ENCODE measurements around the gene EWSR1.

EWSR1 gene

GRCh38 chr22:29316141-29316828 lies 48.2 kb downstream of the EWSR1 start:
- no peak for DNase-seq (ENCODE audit: low read depth)

- no peak for DNase-seq (ENCODE audit: low read depth)
Observed at GRCh38 chr22:29317827-29318454, 49.9 kb downstream of the EWSR1 start.

GRCh38 chr22:29319072-29319471 lies 51.0 kb downstream of the EWSR1 start:
- no peak for DNase-seq (ENCODE audit: low read depth)

GRCh38 chr22:29320546-29320945 lies 52.5 kb downstream of the EWSR1 start:
- no peak for DNase-seq (ENCODE audit: low read depth)

- no peak for DNase-seq (ENCODE audit: low read depth)
Observed at GRCh38 chr22:29323641-29324040, 55.6 kb downstream of the EWSR1 start.

- DNase-seq (ENCODE audit: low read depth): no peak
Observed at GRCh38 chr22:29325356-29325755, 57.3 kb downstream of the EWSR1 start.

GRCh38 chr22:29325785-29326315 lies 57.8 kb downstream of the EWSR1 start:
- DNase-seq (ENCODE audit: low read depth): no peak

GRCh38 chr22:29326481-29326880 lies 58.4 kb downstream of the EWSR1 start:
- DNase-seq (ENCODE audit: low read depth): no peak

- DNase-seq (ENCODE audit: low read depth): no peak
Observed at GRCh38 chr22:29327089-29327764, 59.2 kb downstream of the EWSR1 start.

GRCh38 chr22:29328055-29328454 lies 60.0 kb downstream of the EWSR1 start:
- no peak for DNase-seq (ENCODE audit: low read depth)

- no peak for DNase-seq (ENCODE audit: low read depth)
Observed at GRCh38 chr22:29328566-29329500, 60.8 kb downstream of the EWSR1 start.

GRCh38 chr22:29329581-29329980 lies 61.5 kb downstream of the EWSR1 start:
- no peak for DNase-seq (ENCODE audit: low read depth)

GRCh38 chr22:29330291-29330690 lies 62.2 kb downstream of the EWSR1 start:
- DNase-seq (ENCODE audit: low read depth): no peak

- no peak for DNase-seq (ENCODE audit: low read depth)
Observed at GRCh38 chr22:29330753-29331152, 62.7 kb downstream of the EWSR1 start.

- no peak for DNase-seq (ENCODE audit: low read depth)
Observed at GRCh38 chr22:29331213-29331612, 63.1 kb downstream of the EWSR1 start.

- no peak for DNase-seq (ENCODE audit: low read depth)
Observed at GRCh38 chr22:29331658-29332300, 63.7 kb downstream of the EWSR1 start.

GRCh38 chr22:29332886-29333496 lies 64.9 kb downstream of the EWSR1 start:
- DNase-seq (ENCODE audit: low read depth): no peak

GRCh38 chr22:29334148-29334547 lies 66.1 kb downstream of the EWSR1 start:
- no peak for DNase-seq (ENCODE audit: low read depth)

GRCh38 chr22:29334696-29335344 lies 66.8 kb downstream of the EWSR1 start:
- DNase-seq (ENCODE audit: low read depth): no peak

GRCh38 chr22:29335656-29336055 lies 67.6 kb downstream of the EWSR1 start:
- no peak for DNase-seq (ENCODE audit: low read depth)
